Activated T-cell treated with anti-CD3 and anti-CD28 coated beads, Interleukin-2, amount 50 U/mL, for 48 hours (primary cell): ENCODE measurements around the gene ADCY2.

Source experiments
- DNase-seq, 2 experiments: peaks; one replicate each; pipeline ENCODE4 v3.0.0-alpha.2; 2020

Gene ADCY2

DNA sequence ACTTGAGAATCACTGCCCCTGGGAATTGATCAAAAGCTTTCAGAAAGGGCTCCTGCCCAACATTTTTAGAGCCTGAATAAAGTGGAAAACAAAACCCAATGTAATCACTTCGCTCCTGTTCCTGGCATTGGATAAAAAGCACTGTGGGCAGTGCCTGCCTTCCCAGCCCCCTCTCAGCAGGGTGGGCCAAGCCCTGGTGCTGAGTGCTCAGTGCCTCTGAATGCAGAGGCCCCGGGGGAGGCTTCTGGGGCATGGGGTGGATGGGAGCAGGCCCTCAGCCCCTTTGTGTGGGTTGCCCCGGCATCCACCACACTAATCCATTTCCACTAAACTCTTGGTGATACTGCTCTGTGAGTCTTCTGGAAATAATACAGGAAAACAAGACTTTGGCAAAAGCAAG is 399.4 kb downstream of the ADCY2 start:
- no peak for DNase-seq

DNA sequence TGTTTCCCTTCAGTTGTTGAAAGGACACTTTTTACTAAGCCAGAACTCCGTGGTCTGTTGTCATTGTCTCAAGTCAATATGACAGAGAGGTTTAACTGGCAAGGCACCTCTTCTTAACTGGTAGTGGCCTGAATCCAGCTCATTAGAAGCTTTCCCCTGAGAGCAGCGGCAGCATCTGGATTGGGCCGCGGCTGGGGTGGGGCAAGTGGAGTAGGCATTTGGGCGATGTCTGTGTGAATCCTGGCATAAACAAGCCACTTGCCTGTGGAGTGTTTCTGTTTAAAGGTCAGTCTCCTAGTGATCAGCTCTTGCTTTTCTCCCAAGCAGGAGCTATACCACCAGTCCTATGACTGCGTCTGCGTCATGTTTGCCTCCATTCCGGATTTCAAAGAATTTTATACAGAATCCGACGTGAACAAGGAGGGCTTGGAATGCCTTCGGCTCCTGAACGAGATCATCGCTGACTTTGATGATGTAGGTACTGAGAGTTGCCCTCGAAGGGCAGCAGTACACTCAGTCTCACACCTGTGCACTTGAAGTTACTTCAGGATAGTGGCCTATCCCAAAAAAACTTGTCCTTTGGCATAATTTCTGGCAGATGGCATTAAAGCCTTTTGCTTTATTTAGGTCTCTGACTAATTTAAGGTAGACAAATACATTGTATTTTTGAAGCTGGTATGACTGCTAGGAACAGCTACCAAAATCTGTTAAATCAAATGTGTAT is 406.1 kb downstream of the ADCY2 start:
- DNase-seq, result no peak

DNA sequence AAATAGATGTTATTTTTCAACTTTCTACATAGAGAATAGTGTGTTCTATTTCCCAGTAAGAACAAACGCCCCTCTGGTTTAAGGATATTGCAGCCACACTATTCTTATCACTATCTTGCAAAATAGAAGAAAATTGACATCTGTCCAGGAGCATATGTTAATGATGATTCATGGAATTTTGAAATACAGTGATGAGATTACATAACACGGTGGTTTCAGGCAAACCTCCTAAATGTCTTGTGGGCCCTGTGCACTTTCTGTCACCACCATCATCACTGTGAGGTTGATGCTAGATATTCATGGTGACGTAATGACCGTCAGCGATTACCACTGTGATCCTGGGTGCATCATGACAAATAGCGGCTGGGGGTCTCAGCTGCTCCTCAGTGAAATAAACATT is 406.9 kb downstream of the ADCY2 start:
- DNase-seq, result no peak

DNA sequence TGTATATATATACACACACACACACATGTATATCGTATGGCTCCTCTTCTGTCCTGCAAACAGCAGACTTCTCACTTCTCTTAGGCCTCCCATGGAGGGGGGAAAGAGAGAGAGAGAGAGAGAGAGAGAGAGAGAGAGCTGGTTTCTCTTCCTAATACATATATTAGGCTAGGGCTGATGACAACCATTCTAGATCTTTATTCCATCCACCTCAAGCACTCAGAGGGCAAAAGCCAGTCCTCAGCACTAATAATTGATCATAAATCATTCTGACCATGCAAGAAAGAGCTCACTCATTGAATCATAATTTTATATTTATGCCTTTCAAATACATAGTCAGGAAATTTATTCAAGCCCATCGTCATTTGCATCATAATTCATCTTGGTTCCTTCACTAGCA is 408.0 kb downstream of the ADCY2 start:
- no peak for DNase-seq

DNA sequence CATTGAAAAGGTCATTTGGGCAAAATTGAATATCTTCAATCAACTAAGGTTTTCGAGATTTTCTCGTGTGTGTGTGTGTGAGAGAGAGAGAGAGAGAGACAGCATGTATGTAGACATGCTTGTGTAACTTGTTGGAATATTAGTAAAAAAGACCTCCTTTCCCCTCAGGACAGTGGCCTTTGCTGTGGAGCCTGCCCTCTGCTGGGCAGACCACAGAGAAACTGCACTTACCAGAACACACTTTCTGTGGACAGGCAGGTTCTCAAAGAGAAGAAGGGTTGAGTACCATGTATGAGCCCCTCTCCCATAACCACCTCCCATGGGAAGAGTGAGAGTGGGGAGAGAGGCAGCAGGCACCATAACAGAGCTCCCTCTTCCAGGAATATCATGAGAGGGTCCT is 409.4 kb downstream of the ADCY2 start:
- no peak for DNase-seq

DNA sequence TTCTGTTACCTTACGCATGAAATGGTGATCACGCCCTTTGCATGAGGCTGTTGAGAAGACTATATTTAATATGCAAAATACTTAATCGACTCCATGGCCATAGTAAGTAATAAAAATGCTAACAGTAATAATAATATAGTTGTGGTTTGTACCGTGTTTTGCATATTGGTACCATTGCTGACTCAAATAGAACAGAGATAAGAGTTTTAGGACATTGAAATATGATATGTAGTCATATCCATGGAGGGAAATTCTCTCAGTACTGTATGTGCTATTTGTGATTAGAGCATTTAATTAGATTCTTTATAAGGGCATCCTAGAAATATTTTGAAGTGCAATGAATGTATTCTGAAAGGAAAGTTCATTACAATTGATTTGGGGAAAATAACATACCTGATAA is 413.1 kb downstream of the ADCY2 start:
- DNase-seq, result no peak

DNA sequence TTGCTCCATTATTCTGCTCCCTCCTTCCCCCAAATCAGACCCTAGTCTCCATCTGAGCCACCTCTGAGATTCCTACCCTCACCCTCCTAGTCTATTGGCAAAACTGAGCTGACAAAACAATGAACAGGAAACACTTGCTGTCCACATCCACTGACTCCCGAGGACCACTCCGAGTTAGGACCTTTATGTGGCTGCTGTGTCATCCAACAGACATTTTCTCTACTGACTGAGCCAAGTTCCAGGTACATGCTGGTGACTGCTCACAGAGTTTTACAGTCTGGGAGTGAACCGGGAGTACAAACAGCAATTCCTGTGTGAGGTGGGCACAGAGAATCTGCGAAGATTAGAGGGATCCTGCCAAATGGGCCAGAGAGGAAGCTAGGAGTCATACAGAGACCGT is 415.8 kb downstream of the ADCY2 start:
- no peak for DNase-seq

DNA sequence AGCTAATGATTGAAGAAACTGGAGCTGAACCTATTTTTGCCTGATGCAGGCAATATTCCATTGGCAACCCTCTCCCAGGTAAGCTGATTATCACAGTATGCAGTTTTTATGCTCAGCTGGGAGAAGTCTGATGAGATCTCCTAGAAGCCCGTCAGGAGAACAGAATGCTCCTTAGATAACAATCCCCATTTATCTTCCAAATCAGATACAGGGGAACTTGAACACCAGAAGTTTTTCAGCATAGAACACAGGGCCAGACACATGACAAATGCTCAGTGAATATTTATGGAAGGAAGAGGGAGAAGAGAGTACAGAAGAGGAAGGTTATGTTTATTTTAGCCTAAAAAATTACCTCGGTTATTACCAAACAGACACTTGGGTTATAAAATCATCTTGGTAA is 417.1 kb downstream of the ADCY2 start:
- DNase-seq, result no peak

DNA sequence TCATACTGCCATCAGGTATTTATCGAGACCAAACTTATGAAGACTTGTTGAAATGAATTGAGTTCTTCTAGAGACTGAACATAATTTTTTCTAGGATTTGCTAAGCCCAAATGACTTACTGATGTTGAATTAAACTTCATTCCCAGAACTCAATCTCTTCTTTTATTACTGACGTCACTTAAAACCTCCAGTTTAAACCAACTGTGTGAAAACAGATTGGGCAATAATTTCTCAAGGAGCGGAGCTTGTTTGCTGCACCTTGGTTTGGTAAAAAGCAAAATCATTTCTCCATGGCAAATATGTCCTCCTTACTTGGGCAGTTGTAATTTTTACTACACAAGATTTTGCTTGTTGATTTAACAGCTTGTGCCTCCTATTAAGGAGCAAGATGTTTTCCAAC is 417.6 kb downstream of the ADCY2 start:
- no peak for DNase-seq

DNA sequence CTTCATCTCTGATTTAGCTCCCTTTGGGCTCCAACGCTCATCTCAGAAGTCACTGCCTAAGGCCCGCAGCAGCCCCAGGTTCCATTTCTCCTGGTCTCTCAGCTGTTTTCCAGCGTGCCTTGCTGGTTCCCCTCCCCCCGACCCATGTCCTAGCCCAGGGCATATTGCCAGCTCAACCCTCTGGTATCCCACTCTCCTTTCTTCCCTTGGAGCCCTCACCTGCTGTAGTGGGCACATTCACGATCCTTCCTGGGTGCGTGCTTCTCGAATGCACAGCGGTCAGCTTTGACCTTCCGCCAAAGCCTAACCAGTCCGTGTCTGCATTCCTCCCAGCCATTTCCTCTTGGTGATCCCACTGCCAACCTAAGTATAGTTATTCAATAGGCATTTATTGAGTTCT is 418.9 kb downstream of the ADCY2 start:
- no peak for DNase-seq

DNA sequence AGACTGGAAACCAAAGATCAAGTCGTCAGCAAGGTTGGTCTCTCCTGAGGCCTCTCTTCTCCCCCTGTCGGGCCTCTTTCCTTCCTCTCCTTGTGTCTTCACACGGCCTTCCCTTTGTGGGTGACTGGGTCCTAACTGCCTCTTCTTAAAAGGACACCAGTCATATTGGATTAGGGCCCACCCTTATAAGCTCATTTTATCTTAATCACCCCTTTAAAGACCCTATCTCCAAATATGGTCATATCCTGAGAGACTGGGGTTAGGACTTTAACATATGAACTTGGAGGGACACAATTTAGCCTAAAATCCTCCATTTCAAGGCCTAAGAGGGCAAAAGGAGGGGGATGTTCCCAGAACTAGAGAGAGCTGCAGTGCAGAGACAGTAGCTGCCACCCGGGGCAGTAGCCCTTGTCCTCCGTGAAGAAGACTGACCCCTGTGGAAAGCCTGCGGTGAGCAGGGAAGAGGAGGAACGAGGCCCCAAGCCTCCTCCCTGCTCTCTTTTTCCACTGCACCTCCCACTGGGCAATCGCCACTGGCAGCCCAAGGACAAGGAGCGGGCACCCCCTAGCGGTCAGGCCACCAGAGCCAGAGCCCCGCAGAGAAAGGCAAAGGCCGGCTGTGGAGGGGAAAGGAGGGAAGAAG is 420.1 kb downstream of the ADCY2 start:
- DNase-seq, result peak; percentile 79 to 83

DNA sequence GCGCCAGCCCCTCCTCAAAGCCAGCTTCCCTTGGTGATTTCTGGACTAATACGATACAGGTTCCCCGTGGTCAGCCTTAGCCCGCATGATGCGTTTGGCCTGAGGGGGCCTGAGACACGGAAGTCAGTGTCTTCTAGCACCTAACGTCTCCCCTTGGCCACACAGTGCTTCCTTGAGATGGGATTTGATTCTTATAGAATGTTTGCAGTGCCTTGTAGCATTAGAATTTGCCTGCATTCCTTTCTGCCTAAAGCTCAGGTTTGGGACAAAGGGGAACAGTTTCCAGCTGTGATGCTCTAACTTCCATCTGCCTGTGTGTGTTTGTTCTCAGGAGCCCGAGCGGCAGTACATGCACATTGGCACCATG is 420.6 kb downstream of the ADCY2 start:
- no peak for DNase-seq

DNA sequence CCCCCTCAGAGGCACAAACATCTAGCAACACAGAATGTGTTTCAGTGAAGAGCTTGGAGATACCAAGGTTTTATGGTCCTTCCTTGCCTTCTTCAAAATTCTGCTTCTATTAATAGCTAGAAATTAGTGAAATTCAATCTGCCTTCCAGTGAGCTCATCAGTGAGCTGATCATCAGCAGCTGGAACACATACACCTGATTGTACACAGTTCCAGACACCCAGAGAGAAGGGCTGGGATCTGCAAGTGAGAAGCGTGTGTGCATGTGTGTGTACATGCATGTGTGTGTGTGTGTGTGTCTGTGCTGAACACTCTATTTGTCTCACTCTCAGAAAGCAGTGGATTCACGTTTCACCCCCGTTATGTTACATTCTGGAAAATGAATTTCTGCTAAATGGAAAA is 426.5 kb downstream of the ADCY2 start:
- no peak for DNase-seq

DNA sequence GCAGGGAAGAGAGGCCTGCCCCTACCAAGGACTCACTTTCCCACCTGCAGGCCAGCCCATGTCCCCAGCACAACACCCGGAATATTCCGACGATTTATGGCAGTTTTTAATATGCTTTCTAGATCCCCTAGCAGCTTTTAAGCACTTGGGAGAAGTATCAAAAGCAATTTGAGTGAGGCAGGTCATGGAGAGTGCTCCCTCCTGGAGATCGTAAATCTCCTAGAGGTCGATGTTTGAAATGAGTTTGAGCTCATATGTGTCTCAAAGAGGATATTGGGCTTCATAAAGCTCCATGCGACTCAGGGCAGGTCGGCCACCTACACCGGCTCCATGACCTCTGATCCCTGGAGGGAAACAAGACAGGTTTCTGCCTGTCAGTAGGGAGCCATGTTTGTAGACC is 427.7 kb downstream of the ADCY2 start:
- no peak for DNase-seq

DNA sequence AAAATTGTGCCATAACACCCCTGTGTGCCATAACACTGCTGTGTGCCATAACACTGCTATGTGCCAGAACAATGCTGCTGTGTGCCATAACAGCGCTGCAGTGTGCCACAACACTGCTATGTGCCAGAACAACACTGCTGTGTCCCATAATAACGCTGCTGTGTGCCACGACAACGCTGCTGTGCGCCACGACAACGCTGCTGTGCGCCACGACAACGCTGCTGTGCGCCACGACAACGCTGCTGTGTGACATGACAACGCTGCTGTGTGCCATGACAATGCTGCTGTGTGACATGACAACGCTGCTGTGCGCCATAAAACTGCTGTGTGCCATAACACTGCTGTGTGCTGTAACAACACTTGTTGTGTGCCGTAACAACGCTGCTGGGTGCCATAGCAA is 429.1 kb downstream of the ADCY2 start:
- no peak for DNase-seq

DNA sequence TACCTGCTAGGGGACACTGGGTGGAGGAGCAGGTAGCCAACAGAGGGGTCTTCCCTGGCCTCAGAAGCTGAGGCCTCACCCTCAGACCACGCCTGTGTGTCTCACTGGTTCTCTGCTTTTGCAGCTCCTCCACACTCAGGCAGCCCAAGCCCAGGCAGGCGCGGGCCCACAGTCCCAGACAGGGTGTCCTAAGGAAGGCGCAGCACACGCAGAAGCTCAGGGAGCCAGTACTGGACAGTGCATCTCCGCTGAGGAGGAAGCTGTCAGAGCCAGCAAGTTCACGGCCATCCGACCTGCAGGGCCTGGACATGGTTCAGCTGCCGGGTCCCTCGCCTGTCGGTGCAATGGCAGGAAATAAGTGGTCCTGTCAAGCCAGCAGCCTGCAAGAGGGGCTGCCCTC is 429.7 kb downstream of the ADCY2 start:
- DNase-seq, result no peak

DNA sequence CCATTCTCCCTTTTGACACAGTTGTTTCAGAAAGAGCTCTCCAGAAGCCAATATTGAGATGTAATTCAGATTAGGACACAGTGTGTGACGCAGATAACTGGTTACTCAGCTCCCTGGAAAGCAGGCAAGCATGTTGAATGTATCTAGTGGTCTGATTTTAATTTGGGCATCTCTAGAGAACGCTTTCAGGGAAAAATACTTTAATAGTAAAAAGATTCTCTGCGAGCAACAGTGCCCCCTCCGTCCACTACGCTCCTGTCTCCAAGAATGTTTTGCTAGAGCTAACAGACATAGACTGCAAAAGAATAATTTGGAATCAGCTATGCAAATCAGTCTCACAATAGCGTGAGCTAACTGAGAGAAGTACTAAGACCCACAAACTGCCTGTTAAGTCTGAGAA is 431.7 kb downstream of the ADCY2 start:
- no peak for DNase-seq

DNA sequence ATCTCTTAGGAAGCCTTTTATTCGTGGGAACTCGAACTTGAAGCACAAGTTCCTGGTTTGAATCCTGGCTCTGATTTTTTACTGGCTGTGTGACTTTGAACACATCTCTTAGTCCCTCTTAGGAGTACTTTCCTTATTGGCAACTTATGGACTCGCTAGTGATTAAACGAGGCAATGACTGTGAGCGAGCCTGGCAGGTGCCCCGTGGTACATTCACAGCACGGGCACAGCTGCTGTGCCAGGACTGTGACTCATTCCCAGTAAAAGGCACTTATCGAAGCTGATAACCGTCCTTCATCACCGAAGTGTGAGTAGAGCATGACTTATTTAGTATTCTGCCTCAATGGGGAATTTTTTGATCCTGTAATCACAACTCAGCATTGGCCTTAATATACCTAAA is 432.3 kb downstream of the ADCY2 start:
- no peak for DNase-seq

DNA sequence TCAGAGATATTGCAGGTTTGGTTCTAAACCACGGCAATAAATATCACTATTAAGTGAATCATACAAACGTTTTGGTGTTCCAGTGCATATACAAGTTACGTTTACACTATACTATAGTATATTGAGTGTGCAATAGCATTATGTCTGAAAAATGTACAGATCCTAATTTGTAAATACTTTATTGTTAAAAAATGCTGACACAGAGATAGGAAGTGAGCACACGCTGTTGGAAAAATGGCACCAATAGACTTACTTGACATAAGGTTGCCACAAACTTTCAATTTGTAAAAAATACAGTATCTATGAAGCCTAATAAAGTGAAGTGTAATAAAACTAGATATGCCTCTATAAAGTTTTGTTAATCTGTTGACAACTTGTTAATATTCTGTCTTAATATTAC is 439.0 kb downstream of the ADCY2 start:
- no peak for DNase-seq

DNA sequence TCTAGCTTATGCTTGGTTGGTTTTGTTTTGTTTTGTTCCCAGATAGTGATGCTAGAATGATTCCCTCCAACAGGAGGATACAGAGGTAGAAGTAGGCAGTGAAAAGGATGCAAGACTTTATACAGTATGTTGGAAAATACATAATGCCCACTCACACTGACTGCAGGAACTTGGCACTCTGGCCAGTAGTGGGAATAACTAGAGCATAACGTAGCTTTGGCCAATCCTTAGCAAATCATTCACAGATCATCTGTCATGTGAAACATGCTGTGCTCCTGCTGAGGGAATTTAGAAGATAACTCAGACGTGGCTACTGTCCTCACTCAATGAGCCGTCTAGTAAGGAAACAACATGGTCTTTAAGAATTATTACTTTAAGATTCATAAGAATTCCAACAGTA is 441.5 kb downstream of the ADCY2 start:
- DNase-seq, result no peak

DNA sequence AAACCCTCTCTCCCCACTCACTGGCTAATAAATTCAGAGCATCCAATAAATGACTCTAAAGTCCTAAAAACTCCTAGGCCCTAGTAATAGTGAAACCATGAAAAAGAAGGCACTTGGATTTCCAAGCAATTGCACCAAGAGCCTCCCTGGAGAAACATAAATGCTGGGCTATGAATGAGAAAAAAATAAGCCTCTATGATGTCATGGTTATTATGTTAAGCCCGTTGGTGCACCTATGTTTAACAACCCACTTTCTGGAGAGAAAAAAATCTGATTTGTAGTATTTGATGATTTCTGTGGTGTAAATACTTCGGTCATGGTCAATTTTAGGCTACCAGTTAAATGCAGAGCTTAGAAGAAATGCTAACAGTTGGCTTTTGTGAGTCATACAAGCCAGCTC is 446.6 kb downstream of the ADCY2 start:
- no peak for DNase-seq

DNA sequence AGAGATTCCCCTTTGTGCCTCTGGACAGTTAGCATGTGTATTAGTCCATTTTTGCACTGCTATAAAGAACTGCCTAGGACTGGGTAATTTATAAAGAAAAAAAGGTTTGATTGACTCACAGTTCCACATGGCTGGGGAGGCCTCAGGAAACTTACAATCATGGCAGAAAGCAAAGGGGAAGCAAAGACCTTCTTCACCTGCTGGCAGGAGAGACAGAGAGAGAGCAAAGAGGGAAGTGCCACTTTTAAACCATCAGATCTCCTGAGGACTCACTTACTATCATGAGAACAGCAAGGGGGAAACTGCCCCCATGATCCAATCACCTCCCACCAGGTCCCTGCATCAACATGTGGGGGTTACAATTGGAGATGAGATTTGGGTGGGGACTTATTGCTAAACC is 449.0 kb downstream of the ADCY2 start:
- no peak for DNase-seq

DNA sequence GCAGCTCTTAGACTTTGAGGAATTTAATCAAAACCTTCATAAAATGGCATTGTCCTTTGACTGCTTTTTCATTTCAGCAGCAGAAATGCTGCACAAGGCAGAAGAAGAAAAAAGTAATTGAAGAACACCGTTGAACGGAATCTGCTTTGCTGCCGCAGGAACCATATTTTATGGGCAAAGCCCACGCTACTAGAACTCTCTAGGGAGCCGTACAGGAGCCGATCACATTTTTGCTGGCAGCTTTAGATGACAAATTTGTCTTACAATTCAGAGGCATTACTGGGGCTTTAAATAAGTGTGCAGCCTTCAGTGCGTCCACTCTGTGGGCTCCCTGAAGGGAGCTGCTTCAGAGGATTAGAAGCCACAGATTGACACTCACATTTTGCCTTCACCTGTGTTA is 449.6 kb downstream of the ADCY2 start:
- no peak for DNase-seq

DNA sequence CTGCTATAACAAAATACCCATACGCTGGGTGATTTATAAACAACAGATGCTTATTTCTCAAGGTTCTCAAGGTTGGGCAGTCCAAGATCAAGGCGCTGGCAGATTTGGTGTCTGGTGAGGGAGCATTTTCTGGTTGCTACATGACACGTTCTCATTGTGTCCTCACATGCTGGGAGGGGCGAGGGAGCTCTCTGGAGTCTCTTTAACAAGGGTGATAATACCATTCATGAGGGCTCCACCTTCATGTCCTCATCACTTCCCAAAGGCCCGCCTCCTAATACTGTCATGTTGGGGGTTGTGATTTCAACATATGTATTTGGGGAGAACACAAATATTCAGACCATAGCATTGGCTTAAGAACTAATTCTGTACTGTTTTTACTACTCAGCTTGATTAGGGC is 450.4 kb downstream of the ADCY2 start:
- no peak for DNase-seq

DNA sequence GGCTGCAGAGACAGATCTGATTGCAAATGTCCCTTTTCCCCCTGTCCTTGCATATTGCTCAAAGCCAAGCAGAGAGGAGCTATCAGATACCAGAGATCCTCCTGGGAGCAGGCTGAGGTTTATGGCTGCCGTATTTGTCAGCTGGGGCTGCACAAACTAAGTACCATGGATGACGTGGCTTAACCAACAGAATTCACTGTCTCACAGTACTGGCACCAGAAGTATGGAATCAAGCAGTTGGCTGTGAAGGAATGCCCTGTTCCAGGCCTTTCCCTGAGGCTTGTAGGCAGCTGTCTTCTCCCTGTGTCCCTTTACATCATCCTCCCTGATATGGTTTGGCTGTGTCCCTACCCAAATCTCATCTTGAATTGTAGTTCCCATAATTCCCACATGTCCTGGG is 452.4 kb downstream of the ADCY2 start:
- no peak for DNase-seq
